Urothelium cell line (cell line): ENCODE measurements around the gene SORCS3.

Experiments used
- DNase-seq: peaks from one replicate; pipeline ENCODE4 v3.0.0; 2011; ENCODE audit warnings: low spot score, mixed read lengths
- FAIRE-seq: peaks from 2 replicates; lab custom pipeline; 2011; peaks lifted over from hg19 to GRCh38; lab: Jason Lieb, UNC

The SORCS3 gene

GRCh38 chr10:104831272-104831671 lies 190.2 kb downstream of the SORCS3 start:
- DNase-seq (no peak), FAIRE-seq (no peak)

- DNase-seq (no peak), FAIRE-seq (no peak)
These were observed 193.5 kb downstream of the SORCS3 start for GRCh38 chr10:104834580-104834979.

GRCh38 chr10:104835422-104835821 lies 194.3 kb downstream of the SORCS3 start:
- DNase-seq, result no peak
- no peak for FAIRE-seq

- DNase-seq, result no peak
- FAIRE-seq, result no peak
These were observed 201.6 kb downstream of the SORCS3 start for GRCh38 chr10:104842704-104843103.

- FAIRE-seq (no peak), DNase-seq (no peak)
These were observed 203.0 kb downstream of the SORCS3 start for GRCh38 chr10:104844073-104844472.

GRCh38 chr10:104850023-104850422 lies 208.9 kb downstream of the SORCS3 start:
- FAIRE-seq (no peak), DNase-seq (no peak)

GRCh38 chr10:104867966-104868598 lies 227.0 kb downstream of the SORCS3 start:
- FAIRE-seq, result no peak

GRCh38 chr10:104872691-104873090 lies 231.6 kb downstream of the SORCS3 start:
- no peak for DNase-seq
- FAIRE-seq, result no peak

More at GRCh38 chr10:104867966-104868598, 227.0 kb downstream of the SORCS3 start:
- DNase-seq, result no peak

- DNase-seq (no peak), FAIRE-seq (no peak)
These were observed 232.1 kb downstream of the SORCS3 start for GRCh38 chr10:104873161-104873560.

GRCh38 chr10:104875561-104875960 lies 234.5 kb downstream of the SORCS3 start:
- DNase-seq, result no peak
- FAIRE-seq, result no peak

GRCh38 chr10:104880624-104881398 lies 239.7 kb downstream of the SORCS3 start:
- DNase-seq, result no peak
- no peak for FAIRE-seq

GRCh38 chr10:104881740-104882139 lies 240.7 kb downstream of the SORCS3 start:
- DNase-seq (no peak), FAIRE-seq (no peak)

GRCh38 chr10:104892879-104893617 lies 252.0 kb downstream of the SORCS3 start:
- DNase-seq (no peak), FAIRE-seq (no peak)

- DNase-seq (no peak), FAIRE-seq (no peak)
These were observed 252.6 kb downstream of the SORCS3 start for GRCh38 chr10:104893701-104894100.

GRCh38 chr10:104894681-104895080 lies 253.6 kb downstream of the SORCS3 start:
- DNase-seq (no peak), FAIRE-seq (no peak)

GRCh38 chr10:104895541-104895940 lies 254.5 kb downstream of the SORCS3 start:
- FAIRE-seq, result no peak
- DNase-seq, result no peak

GRCh38 chr10:104895981-104896380 lies 254.9 kb downstream of the SORCS3 start:
- FAIRE-seq (no peak), DNase-seq (no peak)

GRCh38 chr10:104897696-104898095 lies 256.6 kb downstream of the SORCS3 start:
- no peak for DNase-seq
- no peak for FAIRE-seq

- DNase-seq, result no peak
- FAIRE-seq, result no peak
These were observed 258.7 kb downstream of the SORCS3 start for GRCh38 chr10:104899779-104900178.

GRCh38 chr10:104903433-104903832 lies 262.3 kb downstream of the SORCS3 start:
- no peak for FAIRE-seq
- no peak for DNase-seq

GRCh38 chr10:104904753-104905323 lies 263.7 kb downstream of the SORCS3 start:
- DNase-seq (no peak), FAIRE-seq (no peak)
